GM12865 (cell line): ENCODE measurements around the gene TTLL8.

Experiments used
- DNase-seq: peaks from one replicate; pipeline ENCODE4 v3.0.0; 2010; ENCODE audit warnings: low read depth
- H3K4me3 ChIP-seq: 2 replicates; pipeline ENCODE4 v1.5.1; 2011; ENCODE audit warnings: mild to moderate bottlenecking, low read depth, low read length, control low read depth
- TF ChIP-seq, protein P1 (sequence below): IDR thresholded peaks from 2 replicates; pipeline ENCODE4 v1.5.1; 2011; ENCODE audit warnings: low read length, control low read depth, low read depth, inconsistent platforms; ENCODE audit not compliant: insufficient read depth; ENCODE audit errors: missing control alignments

The TTLL8 gene

GRCh38 chr22:49971232-49972162 is 86.6 kb downstream of the TTLL8 start:
- H3K4me3 ChIP-seq, result peak overlapping the region; percentile 63
- DNase-seq, result no peak
- TF ChIP-seq, protein P1, sequence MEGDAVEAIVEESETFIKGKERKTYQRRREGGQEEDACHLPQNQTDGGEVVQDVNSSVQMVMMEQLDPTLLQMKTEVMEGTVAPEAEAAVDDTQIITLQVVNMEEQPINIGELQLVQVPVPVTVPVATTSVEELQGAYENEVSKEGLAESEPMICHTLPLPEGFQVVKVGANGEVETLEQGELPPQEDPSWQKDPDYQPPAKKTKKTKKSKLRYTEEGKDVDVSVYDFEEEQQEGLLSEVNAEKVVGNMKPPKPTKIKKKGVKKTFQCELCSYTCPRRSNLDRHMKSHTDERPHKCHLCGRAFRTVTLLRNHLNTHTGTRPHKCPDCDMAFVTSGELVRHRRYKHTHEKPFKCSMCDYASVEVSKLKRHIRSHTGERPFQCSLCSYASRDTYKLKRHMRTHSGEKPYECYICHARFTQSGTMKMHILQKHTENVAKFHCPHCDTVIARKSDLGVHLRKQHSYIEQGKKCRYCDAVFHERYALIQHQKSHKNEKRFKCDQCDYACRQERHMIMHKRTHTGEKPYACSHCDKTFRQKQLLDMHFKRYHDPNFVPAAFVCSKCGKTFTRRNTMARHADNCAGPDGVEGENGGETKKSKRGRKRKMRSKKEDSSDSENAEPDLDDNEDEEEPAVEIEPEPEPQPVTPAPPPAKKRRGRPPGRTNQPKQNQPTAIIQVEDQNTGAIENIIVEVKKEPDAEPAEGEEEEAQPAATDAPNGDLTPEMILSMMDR, result no peak

DNA sequence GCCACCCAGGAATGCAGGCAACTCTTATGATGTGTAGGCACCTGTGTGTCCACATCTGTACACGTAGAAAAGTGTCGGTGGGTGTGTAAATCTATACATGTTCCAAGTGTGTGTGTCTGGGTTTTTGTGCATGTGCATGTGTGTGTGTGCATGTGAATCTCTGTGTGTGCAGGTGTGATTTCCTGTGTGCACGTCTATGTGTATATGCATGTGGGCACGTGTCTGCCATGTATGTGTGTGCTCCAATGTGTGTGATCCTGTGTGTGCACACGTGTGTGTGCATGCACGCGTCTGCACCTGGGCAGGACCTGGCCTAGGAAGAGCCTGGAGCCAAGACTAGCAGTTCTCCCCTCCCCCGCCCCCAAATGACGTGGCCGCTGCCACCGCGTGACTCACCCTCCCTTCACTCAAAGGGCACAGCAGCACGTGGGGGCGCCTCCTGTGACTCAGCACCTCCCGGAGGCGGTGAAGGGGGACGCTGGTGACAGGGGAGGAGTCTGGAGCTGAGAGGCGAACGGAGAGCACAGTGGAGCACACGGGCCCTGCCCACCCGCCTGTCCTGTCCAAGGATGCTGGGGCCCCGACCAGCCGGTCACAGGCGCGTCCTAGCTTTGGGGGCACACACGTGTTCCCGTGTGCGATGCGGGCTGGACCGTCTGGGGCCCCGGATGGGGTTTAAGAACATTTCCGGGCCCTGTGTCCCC is 87.4 kb downstream of the TTLL8 start:
- TF ChIP-seq, protein P1, result no peak
- peak overlapping the region; percentile 63 for H3K4me3 ChIP-seq
- peak; percentile 95 for DNase-seq

GRCh38 chr22:49969751-49970527 is 88.2 kb downstream of the TTLL8 start:
- no peak overlapping the region for H3K4me3 ChIP-seq
- no peak for DNase-seq
- TF ChIP-seq, protein P1, result no peak

DNA sequence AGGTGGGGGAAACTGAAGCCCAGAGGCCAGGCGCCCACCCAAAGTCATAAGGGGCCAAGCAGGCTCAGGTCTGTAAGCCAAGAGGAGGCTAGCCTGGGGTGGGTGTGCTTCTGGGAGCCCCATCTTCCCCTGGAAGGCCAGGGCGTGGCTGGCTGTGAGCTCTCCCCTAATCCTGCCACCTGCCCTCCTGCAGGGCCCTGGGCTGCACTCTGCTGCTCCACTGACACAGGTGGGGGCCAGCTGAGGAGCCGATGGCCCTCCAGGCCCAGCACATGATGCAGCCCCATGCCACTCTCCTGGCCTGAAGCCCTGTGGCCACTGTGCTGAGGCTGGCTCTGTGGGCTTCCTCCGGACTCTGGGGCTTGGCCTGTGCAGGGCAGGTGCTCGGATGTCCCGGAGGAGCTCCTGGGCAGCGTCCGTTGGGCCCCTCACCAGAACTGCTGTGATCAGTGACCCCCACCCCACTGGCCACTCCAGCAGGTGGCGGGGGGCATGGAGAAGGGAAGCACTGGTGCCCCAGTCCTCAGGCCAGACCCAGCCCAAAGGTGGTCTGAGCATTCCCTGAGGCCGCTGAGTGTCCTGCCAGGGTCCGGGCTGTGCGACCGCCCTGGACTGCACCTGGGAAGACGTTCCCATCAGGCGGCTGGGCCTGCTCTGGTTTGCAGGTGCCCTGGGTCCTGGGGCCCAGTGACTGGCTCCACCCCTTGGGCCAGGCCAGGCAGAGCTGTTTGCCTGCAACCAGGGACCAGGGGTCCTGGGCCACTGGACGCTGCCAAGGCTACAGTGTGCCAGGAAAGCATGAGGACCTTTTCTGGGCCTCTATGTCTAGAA is 89.1 kb downstream of the TTLL8 start:
- TF ChIP-seq, protein P1, result no peak
- no peak for DNase-seq

More for the DNA sequence above, 89.1 kb downstream of the TTLL8 start:
- no peak overlapping the region for H3K4me3 ChIP-seq
